Measurements from ENCODE around the gene PCDHAC2.

GRCh38 chr5:140982083-140982716, 15.9 kb downstream of the PCDHAC2 start:
- TF ChIP-seq HOMEZ (CRISPR knock-in tag; IDR thresholded peaks at IDR 0.05): no peak
- no peak for TF ChIP-seq E2F1 (CRISPR knock-in tag; IDR thresholded peaks at IDR 0.05)
- TF ChIP-seq, protein P1, sequence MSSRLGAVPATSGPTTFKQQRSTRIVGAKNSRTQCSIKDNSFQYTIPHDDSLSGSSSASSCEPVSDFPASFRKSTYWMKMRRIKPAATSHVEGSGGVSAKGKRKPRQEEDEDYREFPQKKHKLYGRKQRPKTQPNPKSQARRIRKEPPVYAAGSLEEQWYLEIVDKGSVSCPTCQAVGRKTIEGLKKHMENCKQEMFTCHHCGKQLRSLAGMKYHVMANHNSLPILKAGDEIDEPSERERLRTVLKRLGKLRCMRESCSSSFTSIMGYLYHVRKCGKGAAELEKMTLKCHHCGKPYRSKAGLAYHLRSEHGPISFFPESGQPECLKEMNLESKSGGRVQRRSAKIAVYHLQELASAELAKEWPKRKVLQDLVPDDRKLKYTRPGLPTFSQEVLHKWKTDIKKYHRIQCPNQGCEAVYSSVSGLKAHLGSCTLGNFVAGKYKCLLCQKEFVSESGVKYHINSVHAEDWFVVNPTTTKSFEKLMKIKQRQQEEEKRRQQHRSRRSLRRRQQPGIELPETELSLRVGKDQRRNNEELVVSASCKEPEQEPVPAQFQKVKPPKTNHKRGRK (tag; IDR thresholded peaks at IDR 0.05): no peak

Data from K562 (cell line).